GM19239 (cell line): ENCODE data around the gene SVBP.
A peak's percentile ranks its signal among the peaks of the same experiment; 100 is the strongest.

Experiments used
- DNase-seq: peaks from one replicate; pipeline ENCODE4 v3.0.0; 2011; ENCODE audit warnings: low spot score; ENCODE audit not compliant: insufficient read length
- FAIRE-seq: peaks from 2 replicates; lab custom pipeline; 2011; peaks lifted over from hg19 to GRCh38; lab: Jason Lieb, UNC

Gene SVBP

GRCh38 chr1:42767510-42768000 lies 49.6 kb downstream of the SVBP start:
- peak; percentile 8 for FAIRE-seq
- no peak for DNase-seq

- FAIRE-seq (peak; percentile 96), DNase-seq (peak; percentile 88)
These were observed 50.3 kb downstream of the SVBP start, which contains the start of the genes C1orf50 and P3H1 for GRCh38 chr1:42766741-42767509. TSS of gene C1orf50 (plus strand) at chr1:42767249. CDS start at chr1:42767312, 63 bp downstream. TSS of gene P3H1 (minus strand) at chr1:42767028. CDS start at chr1:42766971, 57 bp downstream.

- FAIRE-seq (peak; percentile 65), DNase-seq (no peak)
These were observed 51.1 kb downstream of the SVBP start for GRCh38 chr1:42765832-42766740.

- DNase-seq (no peak), FAIRE-seq (no peak)
These were observed 51.9 kb downstream of the SVBP start for GRCh38 chr1:42765269-42765668.

GRCh38 chr1:42762269-42762668 lies 54.9 kb downstream of the SVBP start:
- DNase-seq, result no peak
- no peak for FAIRE-seq

- FAIRE-seq (no peak), DNase-seq (no peak)
These were observed 55.6 kb downstream of the SVBP start for GRCh38 chr1:42761567-42761966.

- DNase-seq (no peak), FAIRE-seq (no peak)
These were observed 58.1 kb downstream of the SVBP start for GRCh38 chr1:42759114-42759513.

- FAIRE-seq (no peak), DNase-seq (no peak)
These were observed 58.6 kb downstream of the SVBP start for GRCh38 chr1:42758641-42759040.

GRCh38 chr1:42757892-42758275 lies 59.3 kb downstream of the SVBP start:
- no peak for DNase-seq
- no peak for FAIRE-seq
